ENCODE data around the gene MAST4. TPM values are rescaled to one million over a fixed set of nuclear protein-coding genes. Genes with fewer than 3 reads are reported as not detected.

MAST4 gene
- total and polyA plus RNA-seq, 2 of the 8 experiments (the other 6 are each of a cell fraction or from before 2014, with no cell fraction given), result 1.5 to 2.6 TPM

DNA sequence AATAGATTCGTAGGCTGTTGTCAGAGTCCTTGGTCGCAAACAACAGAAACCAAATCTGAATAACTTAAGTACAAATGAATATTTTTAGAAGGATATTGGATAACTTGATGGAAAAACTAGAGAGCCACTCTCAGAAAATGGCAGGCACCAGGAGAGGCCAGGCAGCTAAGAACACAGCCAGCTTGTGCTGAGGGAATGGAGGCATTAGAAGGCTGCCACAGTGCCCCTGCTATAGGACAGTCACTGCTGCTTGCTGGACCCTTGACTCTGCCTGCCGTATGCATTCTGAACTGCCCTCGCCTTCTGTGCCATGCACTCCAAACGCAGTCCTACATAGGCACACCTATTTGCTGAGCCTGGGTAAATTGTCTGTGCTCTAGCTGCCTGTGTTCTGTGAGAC, 78.6 kb downstream of the MAST4 start:
- no peak overlapping the region for H2AFZ ChIP-seq (ENCODE audit: low read length)
- H3K9ac ChIP-seq (replicated peaks in 1 of 4; ENCODE audit: extremely low read depth in 1 of 4, low read depth in 3 of 4, low read length in 3 of 4), result no peak overlapping the region
- H3K14ac ChIP-seq (ENCODE audit: insufficient read length), result no peak overlapping the region
- H3K4ac ChIP-seq (replicated peaks; ENCODE audit: insufficient read length, low read depth, low read length), result no peak overlapping the region
- DNase-seq (ENCODE audit: low read depth in 1 of 2, low spot score in 2 of 2) (no peak), FAIRE-seq (no peak)
- H3K27ac ChIP-seq (ENCODE audit: low read depth, low read length), result no peak overlapping the region
- H2BK5ac ChIP-seq (ENCODE audit: low read depth, low read length), result no peak overlapping the region
- peaks cover 0 to 2% (median 0%) of the 10 kb centered on the region in 4 experiments; a peak in 1 of 7 replicates for H3K27me3 ChIP-seq (replicated peaks in 1 of 4; ENCODE audit: control insufficient read depth in 3 of 4, extremely low read depth in 1 of 4, insufficient read depth in 3 of 4, low read length in 3 of 4)
- H4K8ac ChIP-seq (ENCODE audit: extremely low read depth, insufficient read depth, low read length), result no peak overlapping the region
- H4K5ac ChIP-seq (ENCODE audit: insufficient read length, low read depth, low read length), result no peak overlapping the region
- H2AK5ac ChIP-seq (ENCODE audit: low read depth, low read length), result no peak overlapping the region
- H4K20me1 ChIP-seq (replicated peaks in 1 of 2; ENCODE audit: control insufficient read depth in 1 of 2, insufficient read depth in 2 of 2, low read length in 2 of 2), result no peaks in the 10 kb centered on the region
- TF ChIP-seq POLR2A (IDR thresholded peaks at IDR 0.05; ENCODE audit: control extremely low read depth in 1 of 2, low read depth in 2 of 2, low read length in 2 of 2) (no peak), RBBP5 (IDR thresholded peaks at IDR 0.05; ENCODE audit: borderline replicate concordance, low read depth, low read length) (no peak)
- TF ChIP-seq, protein P1, sequence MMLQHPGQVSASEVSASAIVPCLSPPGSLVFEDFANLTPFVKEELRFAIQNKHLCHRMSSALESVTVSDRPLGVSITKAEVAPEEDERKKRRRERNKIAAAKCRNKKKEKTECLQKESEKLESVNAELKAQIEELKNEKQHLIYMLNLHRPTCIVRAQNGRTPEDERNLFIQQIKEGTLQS (IDR thresholded peaks at IDR 0.05; ENCODE audit: insufficient read depth, low read depth, low read length), result no peak
- no peak overlapping the region for H2BK15ac ChIP-seq (ENCODE audit: low read length)
- no peak overlapping the region for H2BK20ac ChIP-seq (ENCODE audit: low read length)
- H2BK120ac ChIP-seq (replicated peaks; ENCODE audit: low read depth, low read length), result no peak overlapping the region
- H3K36me3 ChIP-seq (ENCODE audit: control insufficient read depth in 2 of 4, insufficient read depth in 4 of 4, low read length in 3 of 4), result no peaks in the 10 kb centered on the region
- H3K4me1 ChIP-seq (replicated peaks in 1 of 4; ENCODE audit: control insufficient read depth in 3 of 4, insufficient read depth in 4 of 4, low read length in 3 of 4), result no peaks in the 10 kb centered on the region; a peak in 1 of 7 replicates
- POLR2A ChIA-PET (ENCODE audit: partially characterized antibody), result no interaction called here
- no peak overlapping the region for H3K4me3 ChIP-seq (ENCODE audit: extremely low read depth in 1 of 4, insufficient read depth in 2 of 4, low read depth in 3 of 4, low read length in 4 of 4)
- H3K79me1 ChIP-seq (ENCODE audit: low read depth, low read length), result no peaks in the 10 kb centered on the region
- no peak overlapping the region for H3K56ac ChIP-seq (replicated peaks; ENCODE audit: insufficient read length, low read depth, low read length)
- no peaks in the 10 kb centered on the region for H3K9me3 ChIP-seq (ENCODE audit: insufficient read depth in 2 of 2, low read depth in 1 of 2, low read length in 1 of 2)
- no peak overlapping the region for H2BK12ac ChIP-seq (ENCODE audit: low read depth, low read length)
- CTCF ChIA-PET (ENCODE audit: partially characterized antibody), result interaction anchor here (2.1 kb wide), 1 partner anchor 10 kb away, joined by 4 read pairs; no protein-coding TSS in a partner anchor
- H3K18ac ChIP-seq (ENCODE audit: extremely low read depth, low read length), result no peak overlapping the region
- H3K23ac ChIP-seq (ENCODE audit: insufficient read length), result no peak overlapping the region
- no peaks in the 10 kb centered on the region for H3K23me2 ChIP-seq (ENCODE audit: low read depth, low read length)
- H3K79me2 ChIP-seq (ENCODE audit: control insufficient read depth in 1 of 2, insufficient read depth in 2 of 2, low read length in 2 of 2), result no peaks in the 10 kb centered on the region
- H3K4me2 ChIP-seq (ENCODE audit: insufficient read depth in 1 of 2, low read depth in 2 of 2, low read length in 2 of 2), result no peak overlapping the region
- 95% methylated on average over 5 of the region's 5 CpGs; no CpG with 5 or more reads in 1 of the 2 experiments for WGBS, 2 experiments (ENCODE audit: extremely low coverage in 1 of 2, insufficient coverage in 1 of 2, insufficient read length in 1 of 2, insufficient replicate concordance in 2 of 2, low coverage in 1 of 2, low lambda C conversion rate in 2 of 2, missing lambda C conversion rate in 1 of 2)
- H4K91ac ChIP-seq (replicated peaks; ENCODE audit: insufficient read length, low read length), result no peak overlapping the region

All from H1 (cell line).